HepG2 (cell line): ENCODE data around the gene CTNND2. TPM values are rescaled to one million over a fixed set of nuclear protein-coding genes. Genes with fewer than 3 reads are reported as not detected.

ENCODE experiments used
- ATAC-seq: fragments of 200-7000 bp; cut with Tn5 transposase; 3 replicates; pipeline ENCODE4 v1.9.1; 2020; ENCODE audit warnings: mild to moderate bottlenecking, moderate library complexity
- BruUV-seq: library from RNA; stranded (reverse); fragments of 400-500 nt; replicated peaks from 2 replicates; lab custom pipeline; 2021; lab: Mats Ljungman, UMichigan
- CTCF ChIA-PET: fragments of 300-600 bp; formaldehyde crosslinking; extraction: SDS; loops from one replicate; lab custom pipeline; 2021; ENCODE audit warnings: low total read pairs, inconsistent platforms, low intra/inter-chr PET ratio; lab: Yijun Ruan, JAX
- POLR2A ChIA-PET: fragments of 350-600 bp; sonication (Branson Sonifier 250); formaldehyde crosslinking; loops from one replicate; lab custom pipeline; 2020; ENCODE audit warnings: antibody characterized with exemption, inconsistent platforms; lab: Yijun Ruan, JAX
- DNase-seq: peaks from one replicate; pipeline ENCODE4 v3.0.0-alpha.2; 2015; ENCODE audit warnings: low spot score
- FAIRE-seq: peaks from 3 replicates; lab custom pipeline; 2011; peaks lifted over from hg19 to GRCh38; lab: Jason Lieb, UNC
- H2AFZ ChIP-seq: one replicate; pipeline ENCODE4 v1.6.1; 2011; ENCODE audit warnings: low read length, inconsistent platforms
- H3K27ac ChIP-seq: fragments of 300-600 bp; 3 replicates; pipeline ENCODE4 v1.8.0; 2011; ENCODE audit warnings: mixed run types, mild to moderate bottlenecking, mixed read lengths, low read length, inconsistent platforms; ENCODE audit not compliant: insufficient read depth; ENCODE audit errors: extremely low read length
- H3K27me3 ChIP-seq, 2 experiments: fragments of 200-600 bp in 1 of 2; 2 replicates in 1 of 2; 3 replicates in 1 of 2; pipeline versions ENCODE4 v1.6.0 to v1.8.0; 2011; ENCODE audit warnings: low read length in 2 of 2, mild to moderate bottlenecking in 2 of 2, moderate library complexity in 2 of 2, inconsistent platforms in 1 of 2; ENCODE audit not compliant: insufficient read depth in 2 of 2, control insufficient read depth in 1 of 2
- H3K36me3 ChIP-seq, 2 experiments: fragments of 200-600 bp in 1 of 2; replicated peaks in 1 of 2; 2 replicates in 1 of 2; 3 replicates in 1 of 2; pipeline versions ENCODE4 v1.5.1 to v1.8.0; 2011; ENCODE audit warnings: low read length in 2 of 2, inconsistent platforms in 1 of 2; ENCODE audit not compliant: insufficient read depth in 2 of 2, control insufficient read depth in 1 of 2
- H3K4me1 ChIP-seq: 2 replicates; pipeline ENCODE4 v1.5.1; 2012; ENCODE audit warnings: low read length, inconsistent platforms; ENCODE audit not compliant: insufficient read depth
- H3K4me2 ChIP-seq: 2 replicates; pipeline ENCODE4 v1.6.0; 2011; ENCODE audit warnings: low read depth, low read length, inconsistent platforms
- H3K4me3 ChIP-seq, 3 experiments: fragments of 200-600 bp in 1 of 3; sonication (generic), shearing (Covaris generic) in 1 of 3; replicated peaks in 1 of 3; 2 replicates each; pipeline ENCODE4 v1.5.1; 2011 to 2016; ENCODE audit warnings: low read length in 3 of 3, inconsistent platforms in 2 of 3, low read depth in 2 of 3, mild to moderate bottlenecking in 2 of 3, control low read depth in 1 of 3, mixed read lengths in 1 of 3; ENCODE audit not compliant: insufficient read depth in 1 of 3
- H3K79me2 ChIP-seq: one replicate; pipeline ENCODE4 v1.6.1; 2011; ENCODE audit warnings: low read length, inconsistent platforms; ENCODE audit not compliant: insufficient read depth
- H3K9ac ChIP-seq: 2 replicates; pipeline ENCODE4 v1.6.0; 2011; ENCODE audit warnings: mild to moderate bottlenecking, low read depth, low read length, inconsistent platforms; ENCODE audit not compliant: insufficient read depth
- H3K9me3 ChIP-seq: 2 replicates; pipeline ENCODE4 v1.5.1; 2012; ENCODE audit warnings: mild to moderate bottlenecking, low read length
- H4K20me1 ChIP-seq: 2 replicates; pipeline ENCODE4 v1.6.0; 2011; ENCODE audit warnings: inconsistent platforms, mild to moderate bottlenecking, low read length, moderate library complexity; ENCODE audit not compliant: insufficient read depth
- CERS6 ChIP-seq: sonication (generic); formaldehyde crosslinking; IDR thresholded peaks from 2 replicates; pipeline ENCODE4 v1.5.0; 2020; ENCODE audit warnings: missing genetic modification reagents
- GATAD2A ChIP-seq: IDR thresholded peaks from 2 replicates; pipeline ENCODE4 v1.6.1; 2016
- HDAC1 ChIP-seq: sonication (generic); formaldehyde crosslinking; IDR thresholded peaks from 2 replicates; pipeline ENCODE4 v1.5.1; 2020; ENCODE audit warnings: mild to moderate bottlenecking, missing genetic modification reagents
- ISL2 ChIP-seq: sonication (generic); formaldehyde crosslinking; IDR thresholded peaks from 2 replicates; pipeline ENCODE4 v1.5.0; 2020; ENCODE audit warnings: missing genetic modification reagents
- KAT2B ChIP-seq: fragments of 150-350 bp; IDR thresholded peaks from 2 replicates; pipeline ENCODE4 v1.6.1; 2014; ENCODE audit warnings: low read depth, low read length, borderline replicate concordance
- NKX3-1 ChIP-seq: sonication (generic); formaldehyde crosslinking; IDR thresholded peaks from 2 replicates; pipeline ENCODE4 v1.5.0; 2020; ENCODE audit warnings: missing genetic modification reagents
- POLR2A ChIP-seq, 2 experiments: IDR thresholded peaks; 2 replicates each; pipeline ENCODE4 v1.6.1; 2011; ENCODE audit warnings: low read depth in 2 of 2, low read length in 2 of 2, mild to moderate bottlenecking in 1 of 2, moderate library complexity in 1 of 2; ENCODE audit not compliant: insufficient read depth in 1 of 2
- ZNF549 ChIP-seq: sonication (generic); formaldehyde crosslinking; IDR thresholded peaks from 2 replicates; pipeline ENCODE4 v1.5.0; 2020; ENCODE audit warnings: missing genetic modification reagents
- ZNF746 ChIP-seq: sonication (generic); formaldehyde crosslinking; IDR thresholded peaks from 2 replicates; pipeline ENCODE4 v1.8.0; 2022; ENCODE audit warnings: mild to moderate bottlenecking, missing genetic modification reagents
- ZNF83 ChIP-seq: sonication (generic); formaldehyde crosslinking; IDR thresholded peaks from 2 replicates; pipeline ENCODE4 v1.4.0; 2020; ENCODE audit warnings: missing genetic modification reagents, mild to moderate bottlenecking, borderline replicate concordance
- WGBS: methylation state at CpG from one replicate; pipeline ENCODE4 v1.1.6; 2017; ENCODE audit warnings: low lambda C conversion rate; 5-methylcytosine and 5-hydroxymethylcytosine counted together
- in situ Hi-C: cut with HindIII; loops from 2 replicates; pipeline ENCODE4 v1.10.0; 2017; ENCODE audit warnings: low pct_unique_long_range_greater_than_20kb; ENCODE audit not compliant: extremely low pct_ligation_motif_present
- intact Hi-C: fragments of 100-400 bp; cut with micrococcal nuclease; formaldehyde crosslinking; loops from one replicate; pipeline ENCODE4 v1.10.0; 2022; ENCODE audit not compliant: unreplicated experiment
- polyA plus RNA-seq, 8 experiments: library from polyadenylated mRNA; depleted of rRNA in 3 of 8; stranded (reverse) in 7 of 8; unstranded in 1 of 8; fragments of >200 nt; fragmentation: Illumina TruSeq in 4 of 8; extraction: Trizol in 4 of 8; gene quantifications; 2 replicates each; pipeline versions ENCODE4 v1.2.1 to v1.2.3, GENCODE V29; 2011 to 2016; ENCODE audit warnings: low read depth in 4 of 8, missing spikeins in 1 of 8, mixed read lengths in 1 of 8; ENCODE audit not compliant: insufficient read depth in 1 of 8
- total RNA-seq, 5 experiments: library from RNA; depleted of rRNA; stranded (reverse); fragments of >200 nt; fragmentation: Illumina TruSeq; extraction: Trizol; gene quantifications; 2 replicates each; pipeline ENCODE4 v1.2.3, GENCODE V29; 2016; ENCODE audit warnings: low read depth in 1 of 5
- TF ChIP-seq, protein P1 (sequence below): IDR thresholded peaks from 2 replicates; pipeline ENCODE4 v1.6.1; 2016; ENCODE audit warnings: low read depth, missing genetic modification reagents, missing compliant biosample characterization
- TF ChIP-seq, protein P2 (sequence below): IDR thresholded peaks from 2 replicates; pipeline ENCODE4 v1.6.1; 2016; ENCODE audit warnings: low read depth
- TF ChIP-seq, protein P3 (sequence below): sonication (generic); formaldehyde crosslinking; IDR thresholded peaks from 2 replicates; pipeline ENCODE4 v1.8.1; 2023; ENCODE audit warnings: mild to moderate bottlenecking, missing genetic modification reagents, borderline replicate concordance

The CTNND2 gene
- total and polyA plus RNA-seq, 2 of the 13 experiments (the other 11 are each of a cell fraction or from before 2014, with no cell fraction given) = not detected

GRCh38 chr5:11273180-11273903 is 630.9 kb downstream of the CTNND2 start:
- Histone ChIP-seq H3K4me3 (no peak overlapping the region), H3K27ac (no peak overlapping the region), H3K27me3 (no peaks in the 10 kb centered on the region), H3K9me3 (no peaks in the 10 kb centered on the region), H3K79me2 (no peaks in the 10 kb centered on the region), H3K4me2 (no peak overlapping the region), H2AFZ (no peak overlapping the region), H4K20me1 (no peaks in the 10 kb centered on the region), H3K36me3 (no peaks in the 10 kb centered on the region), H3K9ac (no peak overlapping the region), H3K4me1 (peaks cover 13% of the 10 kb centered on the region; the same call in 1 of the 2 replicates)
- ChIA-PET CTCF (no interaction called here), POLR2A (no interaction called here)
- 46% methylated on average over 11 of the region's 11 CpGs for WGBS
- intact Hi-C loops = no loop called here
- ATAC-seq = no peak
- FAIRE-seq = no peak
- no peak for TF ChIP-seq KAT2B
- TF ChIP-seq POLR2A (IDR thresholded peaks at IDR 0.05; ENCODE audit: insufficient read depth in 1 of 2, low read depth in 2 of 2, low read length in 2 of 2) = no peak
- TF ChIP-seq HDAC1 (CRISPR knock-in tag) = no peak
- TF ChIP-seq, protein P1, sequence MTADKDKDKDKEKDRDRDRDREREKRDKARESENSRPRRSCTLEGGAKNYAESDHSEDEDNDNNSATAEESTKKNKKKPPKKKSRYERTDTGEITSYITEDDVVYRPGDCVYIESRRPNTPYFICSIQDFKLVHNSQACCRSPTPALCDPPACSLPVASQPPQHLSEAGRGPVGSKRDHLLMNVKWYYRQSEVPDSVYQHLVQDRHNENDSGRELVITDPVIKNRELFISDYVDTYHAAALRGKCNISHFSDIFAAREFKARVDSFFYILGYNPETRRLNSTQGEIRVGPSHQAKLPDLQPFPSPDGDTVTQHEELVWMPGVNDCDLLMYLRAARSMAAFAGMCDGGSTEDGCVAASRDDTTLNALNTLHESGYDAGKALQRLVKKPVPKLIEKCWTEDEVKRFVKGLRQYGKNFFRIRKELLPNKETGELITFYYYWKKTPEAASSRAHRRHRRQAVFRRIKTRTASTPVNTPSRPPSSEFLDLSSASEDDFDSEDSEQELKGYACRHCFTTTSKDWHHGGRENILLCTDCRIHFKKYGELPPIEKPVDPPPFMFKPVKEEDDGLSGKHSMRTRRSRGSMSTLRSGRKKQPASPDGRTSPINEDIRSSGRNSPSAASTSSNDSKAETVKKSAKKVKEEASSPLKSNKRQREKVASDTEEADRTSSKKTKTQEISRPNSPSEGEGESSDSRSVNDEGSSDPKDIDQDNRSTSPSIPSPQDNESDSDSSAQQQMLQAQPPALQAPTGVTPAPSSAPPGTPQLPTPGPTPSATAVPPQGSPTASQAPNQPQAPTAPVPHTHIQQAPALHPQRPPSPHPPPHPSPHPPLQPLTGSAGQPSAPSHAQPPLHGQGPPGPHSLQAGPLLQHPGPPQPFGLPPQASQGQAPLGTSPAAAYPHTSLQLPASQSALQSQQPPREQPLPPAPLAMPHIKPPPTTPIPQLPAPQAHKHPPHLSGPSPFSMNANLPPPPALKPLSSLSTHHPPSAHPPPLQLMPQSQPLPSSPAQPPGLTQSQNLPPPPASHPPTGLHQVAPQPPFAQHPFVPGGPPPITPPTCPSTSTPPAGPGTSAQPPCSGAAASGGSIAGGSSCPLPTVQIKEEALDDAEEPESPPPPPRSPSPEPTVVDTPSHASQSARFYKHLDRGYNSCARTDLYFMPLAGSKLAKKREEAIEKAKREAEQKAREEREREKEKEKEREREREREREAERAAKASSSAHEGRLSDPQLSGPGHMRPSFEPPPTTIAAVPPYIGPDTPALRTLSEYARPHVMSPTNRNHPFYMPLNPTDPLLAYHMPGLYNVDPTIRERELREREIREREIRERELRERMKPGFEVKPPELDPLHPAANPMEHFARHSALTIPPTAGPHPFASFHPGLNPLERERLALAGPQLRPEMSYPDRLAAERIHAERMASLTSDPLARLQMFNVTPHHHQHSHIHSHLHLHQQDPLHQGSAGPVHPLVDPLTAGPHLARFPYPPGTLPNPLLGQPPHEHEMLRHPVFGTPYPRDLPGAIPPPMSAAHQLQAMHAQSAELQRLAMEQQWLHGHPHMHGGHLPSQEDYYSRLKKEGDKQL = no peak
- no peak for TF ChIP-seq CERS6 (CRISPR knock-in tag)
- TF ChIP-seq, protein P2, sequence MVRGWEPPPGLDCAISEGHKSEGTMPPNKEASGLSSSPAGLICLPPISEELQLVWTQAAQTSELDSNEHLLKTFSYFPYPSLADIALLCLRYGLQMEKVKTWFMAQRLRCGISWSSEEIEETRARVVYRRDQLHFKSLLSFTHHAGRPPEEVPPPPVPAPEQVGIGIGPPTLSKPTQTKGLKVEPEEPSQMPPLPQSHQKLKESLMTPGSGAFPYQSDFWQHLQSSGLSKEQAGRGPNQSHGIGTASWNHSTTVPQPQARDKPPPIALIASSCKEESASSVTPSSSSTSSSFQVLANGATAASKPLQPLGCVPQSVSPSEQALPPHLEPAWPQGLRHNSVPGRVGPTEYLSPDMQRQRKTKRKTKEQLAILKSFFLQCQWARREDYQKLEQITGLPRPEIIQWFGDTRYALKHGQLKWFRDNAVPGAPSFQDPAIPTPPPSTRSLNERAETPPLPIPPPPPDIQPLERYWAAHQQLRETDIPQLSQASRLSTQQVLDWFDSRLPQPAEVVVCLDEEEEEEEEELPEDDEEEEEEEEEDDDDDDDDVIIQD (CRISPR knock-in tag) = no peak
- no peak for TF ChIP-seq ZNF746 (CRISPR knock-in tag)
- TF ChIP-seq, protein P3, sequence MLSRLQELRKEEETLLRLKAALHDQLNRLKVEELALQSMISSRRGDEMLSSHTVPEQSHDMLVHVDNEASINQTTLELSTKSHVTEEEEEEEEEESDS (CRISPR knock-in tag) = no peak
- TF ChIP-seq ZNF549 (CRISPR knock-in tag) = no peak
- no peak for TF ChIP-seq GATAD2A (CRISPR knock-in tag)
- TF ChIP-seq NKX3-1 (CRISPR knock-in tag) = no peak
- TF ChIP-seq ISL2 (CRISPR knock-in tag) = no peak
- TF ChIP-seq ZNF83 (CRISPR knock-in tag) = no peak
- in situ Hi-C loops = loop anchor here (10.0 to 25.0 kb wide), 2 partner anchors 441 to 739 kb away; no protein-coding TSS in a partner anchor
- no TSS peak for BruUV-seq
- no peak for DNase-seq
